ENCODE measurements around the gene HDAC4. TPM values are rescaled to one million over a fixed set of nuclear protein-coding genes. Genes with fewer than 3 reads are reported as not detected.

HDAC4 gene
- total and polyA plus RNA-seq, 9 of the 15 experiments (the other 6 are each of a cell fraction or from before 2014, with no cell fraction given) = 0.11 to 20.2 (median 4.0) TPM

- no peak for FAIRE-seq
- ATAC-seq = no peak
- Histone ChIP-seq H3K36me3 (ENCODE audit: control insufficient read depth, insufficient read depth, low read length) (no peaks in the 10 kb centered on the region), H3K27me3 (ENCODE audit: control insufficient read depth in 2 of 2, insufficient read depth in 2 of 2, low read length in 2 of 2) (peaks cover 12 to 54% of the 10 kb centered on the region in 2 experiments; a peak in 3 of 5 replicates), H3K4me2 (ENCODE audit: insufficient read depth, low read length) (no peak overlapping the region), H3K27ac (ENCODE audit: extremely low read depth, low read depth, low read length) (no peak overlapping the region), H3K4me3 (no peak overlapping the region), H4K20me1 (replicated peaks; ENCODE audit: control insufficient read depth, insufficient read depth, low read length) (no peaks in the 10 kb centered on the region), H3K79me2 (ENCODE audit: control insufficient read depth, insufficient read depth, low read length) (no peaks in the 10 kb centered on the region), H3K4me1 (replicated peaks in 1 of 2; ENCODE audit: control insufficient read depth in 2 of 2, insufficient read depth in 2 of 2, low read length in 2 of 2) (no peaks in the 10 kb centered on the region; a peak in 1 of 5 replicates), H3K9me1 (ENCODE audit: control insufficient read depth, insufficient read depth, low read length) (no peaks in the 10 kb centered on the region), H3K9ac (ENCODE audit: insufficient read depth in 1 of 2, low read depth in 2 of 2, low read length in 2 of 2) (no peak overlapping the region), H3K9me3 (replicated peaks; ENCODE audit: control insufficient read depth, insufficient read depth, low read depth, low read length) (no peaks in the 10 kb centered on the region), H2AFZ (ENCODE audit: low read depth, low read length) (no peak overlapping the region)
- POLR2A ChIA-PET = no interaction called here
- in situ Hi-C loops (cut with MboI) (no loop called here), intact Hi-C loops (cut with micrococcal nuclease) (no loop called here)
- 4% methylated on average over 8 of the region's 9 CpGs for WGBS (ENCODE audit: insufficient coverage, low coverage, missing lambda C conversion rate)
- no peak for DNase-seq (ENCODE audit: extremely low read depth in 1 of 4, low spot score in 3 of 4)
- CTCF ChIA-PET (ENCODE audit: low intra/inter-chr PET ratio) = no interaction called here
- TF ChIP-seq DACH1 (IDR thresholded peaks at IDR 0.05; ENCODE audit: partially characterized antibody) = no peak
- TF ChIP-seq CREBBP (IDR thresholded peaks at IDR 0.05; ENCODE audit: low read depth, low read length) = no peak
- no TSS peak for BruUV-seq (replicated peaks)
These were observed 356.5 kb downstream of the HDAC4 start for GRCh38 chr2:239044336-239044735.

- H3K4me1 ChIP-seq (replicated peaks in 1 of 2; ENCODE audit: control insufficient read depth in 2 of 2, insufficient read depth in 2 of 2, low read length in 2 of 2) = no peaks in the 10 kb centered on the region; a peak in 1 of 5 replicates
- ChIA-PET CTCF (ENCODE audit: low intra/inter-chr PET ratio) (no interaction called here), POLR2A (no interaction called here)
- H3K79me2 ChIP-seq (ENCODE audit: control insufficient read depth, insufficient read depth, low read length) = no peaks in the 10 kb centered on the region
- in situ Hi-C loops (cut with MboI) (no loop called here), intact Hi-C loops (cut with micrococcal nuclease) (no loop called here)
- no peak overlapping the region for H3K9ac ChIP-seq (ENCODE audit: insufficient read depth in 1 of 2, low read depth in 2 of 2, low read length in 2 of 2)
- no peak overlapping the region for H3K4me3 ChIP-seq
- H2AFZ ChIP-seq (ENCODE audit: low read depth, low read length) = no peak overlapping the region
- H3K9me3 ChIP-seq (replicated peaks; ENCODE audit: control insufficient read depth, insufficient read depth, low read depth, low read length) = no peaks in the 10 kb centered on the region
- ATAC-seq (no peak), FAIRE-seq (no peak), DNase-seq (ENCODE audit: extremely low read depth in 1 of 4, low spot score in 3 of 4) (no peak)
- no peak overlapping the region for H3K4me2 ChIP-seq (ENCODE audit: insufficient read depth, low read length)
- peaks cover 12 to 64% of the 10 kb centered on the region in 2 experiments; a peak in 3 of 5 replicates for H3K27me3 ChIP-seq (ENCODE audit: control insufficient read depth in 2 of 2, insufficient read depth in 2 of 2, low read length in 2 of 2)
- no TSS peak for BruUV-seq (replicated peaks)
- no peaks in the 10 kb centered on the region for H3K9me1 ChIP-seq (ENCODE audit: control insufficient read depth, insufficient read depth, low read length)
- no peak overlapping the region for H3K27ac ChIP-seq (ENCODE audit: extremely low read depth, low read depth, low read length)
- H4K20me1 ChIP-seq (replicated peaks; ENCODE audit: control insufficient read depth, insufficient read depth, low read length) = no peaks in the 10 kb centered on the region
- no peak for TF ChIP-seq HNRNPUL1 (IDR thresholded peaks at IDR 0.05; ENCODE audit: low read length)
- TF ChIP-seq ZNF445 (CRISPR knock-in tag; IDR thresholded peaks at IDR 0.05; ENCODE audit: low read depth) = no peak
- no peak for TF ChIP-seq ZFX (CRISPR knock-in tag; IDR thresholded peaks at IDR 0.05)
- TF ChIP-seq, protein P1, sequence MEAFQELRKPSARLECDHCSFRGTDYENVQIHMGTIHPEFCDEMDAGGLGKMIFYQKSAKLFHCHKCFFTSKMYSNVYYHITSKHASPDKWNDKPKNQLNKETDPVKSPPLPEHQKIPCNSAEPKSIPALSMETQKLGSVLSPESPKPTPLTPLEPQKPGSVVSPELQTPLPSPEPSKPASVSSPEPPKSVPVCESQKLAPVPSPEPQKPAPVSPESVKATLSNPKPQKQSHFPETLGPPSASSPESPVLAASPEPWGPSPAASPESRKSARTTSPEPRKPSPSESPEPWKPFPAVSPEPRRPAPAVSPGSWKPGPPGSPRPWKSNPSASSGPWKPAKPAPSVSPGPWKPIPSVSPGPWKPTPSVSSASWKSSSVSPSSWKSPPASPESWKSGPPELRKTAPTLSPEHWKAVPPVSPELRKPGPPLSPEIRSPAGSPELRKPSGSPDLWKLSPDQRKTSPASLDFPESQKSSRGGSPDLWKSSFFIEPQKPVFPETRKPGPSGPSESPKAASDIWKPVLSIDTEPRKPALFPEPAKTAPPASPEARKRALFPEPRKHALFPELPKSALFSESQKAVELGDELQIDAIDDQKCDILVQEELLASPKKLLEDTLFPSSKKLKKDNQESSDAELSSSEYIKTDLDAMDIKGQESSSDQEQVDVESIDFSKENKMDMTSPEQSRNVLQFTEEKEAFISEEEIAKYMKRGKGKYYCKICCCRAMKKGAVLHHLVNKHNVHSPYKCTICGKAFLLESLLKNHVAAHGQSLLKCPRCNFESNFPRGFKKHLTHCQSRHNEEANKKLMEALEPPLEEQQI (IDR thresholded peaks at IDR 0.05) = no peak
- TF ChIP-seq MITF (IDR thresholded peaks at IDR 0.05) = no peak
- no peak for TF ChIP-seq GABPB1 (CRISPR knock-in tag; IDR thresholded peaks at IDR 0.05)
- TF ChIP-seq, protein P2, sequence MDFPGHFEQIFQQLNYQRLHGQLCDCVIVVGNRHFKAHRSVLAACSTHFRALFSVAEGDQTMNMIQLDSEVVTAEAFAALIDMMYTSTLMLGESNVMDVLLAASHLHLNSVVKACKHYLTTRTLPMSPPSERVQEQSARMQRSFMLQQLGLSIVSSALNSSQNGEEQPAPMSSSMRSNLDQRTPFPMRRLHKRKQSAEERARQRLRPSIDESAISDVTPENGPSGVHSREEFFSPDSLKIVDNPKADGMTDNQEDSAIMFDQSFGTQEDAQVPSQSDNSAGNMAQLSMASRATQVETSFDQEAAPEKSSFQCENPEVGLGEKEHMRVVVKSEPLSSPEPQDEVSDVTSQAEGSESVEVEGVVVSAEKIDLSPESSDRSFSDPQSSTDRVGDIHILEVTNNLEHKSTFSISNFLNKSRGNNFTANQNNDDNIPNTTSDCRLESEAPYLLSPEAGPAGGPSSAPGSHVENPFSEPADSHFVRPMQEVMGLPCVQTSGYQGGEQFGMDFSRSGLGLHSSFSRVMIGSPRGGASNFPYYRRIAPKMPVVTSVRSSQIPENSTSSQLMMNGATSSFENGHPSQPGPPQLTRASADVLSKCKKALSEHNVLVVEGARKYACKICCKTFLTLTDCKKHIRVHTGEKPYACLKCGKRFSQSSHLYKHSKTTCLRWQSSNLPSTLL (IDR thresholded peaks at IDR 0.05) = no peak
- TF ChIP-seq IFI16 (CRISPR knock-in tag; IDR thresholded peaks at IDR 0.05) = no peak
- H3K36me3 ChIP-seq (ENCODE audit: control insufficient read depth, insufficient read depth, low read length) = no peaks in the 10 kb centered on the region
- WGBS (ENCODE audit: insufficient coverage, low coverage, missing lambda C conversion rate) = 3% methylated on average over 11 of the region's 12 CpGs
These were observed 357.5 kb downstream of the HDAC4 start for GRCh38 chr2:239043326-239043725.
